Breast epithelium (tissue), 3 donors: ENCODE measurements around the gene IFIT3.
"Not testable (repeated sequence)": the region's sequence is repeated elsewhere in the genome, so short reads cannot be mapped to it uniquely, and the experiment has no call there.

Source experiments
- POLR2AphosphoS5 ChIP-seq, 3 donors: sonication (generic); formaldehyde crosslinking; IDR thresholded peaks; one replicate each; pipeline ENCODE4 v1.6.1; 2017; ENCODE audit warnings: antibody characterized with exemption in 3 of 3
- TF ChIP-seq, protein P1 (sequence below), 3 donors: fragments of 450-650 bp; IDR thresholded peaks; one replicate each; pipeline ENCODE4 v1.5.1; 2016 to 2017; ENCODE audit warnings: antibody characterized with exemption in 3 of 3, mild to moderate bottlenecking in 3 of 3, moderate library complexity in 3 of 3

DNA sequence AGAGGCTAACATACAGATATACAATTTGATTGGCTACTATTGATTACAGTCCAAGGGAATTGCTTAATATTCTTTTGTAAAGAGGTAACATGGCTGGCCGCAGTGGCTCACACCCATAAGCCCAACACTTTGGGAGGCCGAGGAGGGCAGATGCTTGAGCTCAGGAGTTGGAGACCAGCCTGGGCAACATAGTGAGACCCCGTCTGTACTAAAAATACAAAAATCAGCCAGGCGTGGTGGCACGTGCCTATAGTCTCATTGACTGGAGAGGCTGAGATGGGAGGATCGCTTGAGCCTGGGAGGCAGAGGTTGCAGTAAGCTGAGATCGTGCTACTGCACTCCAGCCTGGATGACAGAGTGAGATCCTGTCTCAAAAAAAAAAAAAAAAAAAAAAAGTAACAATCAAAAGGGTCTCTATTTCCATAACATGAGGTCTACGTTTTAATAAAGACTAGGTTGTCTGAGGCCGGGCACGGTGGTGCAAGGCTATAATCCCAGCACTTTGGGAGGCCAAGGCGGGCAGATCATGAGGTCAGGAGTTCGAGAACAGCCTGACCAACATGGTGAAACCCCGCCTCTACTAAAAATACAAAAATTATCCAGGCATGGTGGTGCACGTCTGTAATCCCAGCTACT is 3.8 kb downstream of the IFIT3 start:
- TF ChIP-seq, protein P1, sequence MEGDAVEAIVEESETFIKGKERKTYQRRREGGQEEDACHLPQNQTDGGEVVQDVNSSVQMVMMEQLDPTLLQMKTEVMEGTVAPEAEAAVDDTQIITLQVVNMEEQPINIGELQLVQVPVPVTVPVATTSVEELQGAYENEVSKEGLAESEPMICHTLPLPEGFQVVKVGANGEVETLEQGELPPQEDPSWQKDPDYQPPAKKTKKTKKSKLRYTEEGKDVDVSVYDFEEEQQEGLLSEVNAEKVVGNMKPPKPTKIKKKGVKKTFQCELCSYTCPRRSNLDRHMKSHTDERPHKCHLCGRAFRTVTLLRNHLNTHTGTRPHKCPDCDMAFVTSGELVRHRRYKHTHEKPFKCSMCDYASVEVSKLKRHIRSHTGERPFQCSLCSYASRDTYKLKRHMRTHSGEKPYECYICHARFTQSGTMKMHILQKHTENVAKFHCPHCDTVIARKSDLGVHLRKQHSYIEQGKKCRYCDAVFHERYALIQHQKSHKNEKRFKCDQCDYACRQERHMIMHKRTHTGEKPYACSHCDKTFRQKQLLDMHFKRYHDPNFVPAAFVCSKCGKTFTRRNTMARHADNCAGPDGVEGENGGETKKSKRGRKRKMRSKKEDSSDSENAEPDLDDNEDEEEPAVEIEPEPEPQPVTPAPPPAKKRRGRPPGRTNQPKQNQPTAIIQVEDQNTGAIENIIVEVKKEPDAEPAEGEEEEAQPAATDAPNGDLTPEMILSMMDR (IDR thresholded peaks at IDR 0.05), result not testable (repeated sequence)
- not testable (repeated sequence) for TF ChIP-seq POLR2AphosphoS5 (IDR thresholded peaks at IDR 0.05)
